M059J (cell line): ENCODE measurements around the gene PREX1. TPM values are rescaled to one million over a fixed set of nuclear protein-coding genes. Genes with fewer than 3 reads are reported as not detected.
A peak's percentile ranks its signal among the peaks of the same experiment; 100 is the strongest.
"Not testable (repeated sequence)": the region's sequence is repeated elsewhere in the genome, so short reads cannot be mapped to it uniquely, and the experiment has no call there.

Experiments used
- DNase-seq: peaks from one replicate; pipeline ENCODE4 v3.0.0-alpha.2; 2012; ENCODE audit warnings: low read depth
- total RNA-seq: library from RNA; depleted of rRNA; stranded (reverse); fragments of >200 nt; shearing (Covaris generic); gene quantifications from 2 replicates; pipeline ENCODE4 v1.2.3, GENCODE V29; 2014; rRNA removed

PREX1 gene, protein sequence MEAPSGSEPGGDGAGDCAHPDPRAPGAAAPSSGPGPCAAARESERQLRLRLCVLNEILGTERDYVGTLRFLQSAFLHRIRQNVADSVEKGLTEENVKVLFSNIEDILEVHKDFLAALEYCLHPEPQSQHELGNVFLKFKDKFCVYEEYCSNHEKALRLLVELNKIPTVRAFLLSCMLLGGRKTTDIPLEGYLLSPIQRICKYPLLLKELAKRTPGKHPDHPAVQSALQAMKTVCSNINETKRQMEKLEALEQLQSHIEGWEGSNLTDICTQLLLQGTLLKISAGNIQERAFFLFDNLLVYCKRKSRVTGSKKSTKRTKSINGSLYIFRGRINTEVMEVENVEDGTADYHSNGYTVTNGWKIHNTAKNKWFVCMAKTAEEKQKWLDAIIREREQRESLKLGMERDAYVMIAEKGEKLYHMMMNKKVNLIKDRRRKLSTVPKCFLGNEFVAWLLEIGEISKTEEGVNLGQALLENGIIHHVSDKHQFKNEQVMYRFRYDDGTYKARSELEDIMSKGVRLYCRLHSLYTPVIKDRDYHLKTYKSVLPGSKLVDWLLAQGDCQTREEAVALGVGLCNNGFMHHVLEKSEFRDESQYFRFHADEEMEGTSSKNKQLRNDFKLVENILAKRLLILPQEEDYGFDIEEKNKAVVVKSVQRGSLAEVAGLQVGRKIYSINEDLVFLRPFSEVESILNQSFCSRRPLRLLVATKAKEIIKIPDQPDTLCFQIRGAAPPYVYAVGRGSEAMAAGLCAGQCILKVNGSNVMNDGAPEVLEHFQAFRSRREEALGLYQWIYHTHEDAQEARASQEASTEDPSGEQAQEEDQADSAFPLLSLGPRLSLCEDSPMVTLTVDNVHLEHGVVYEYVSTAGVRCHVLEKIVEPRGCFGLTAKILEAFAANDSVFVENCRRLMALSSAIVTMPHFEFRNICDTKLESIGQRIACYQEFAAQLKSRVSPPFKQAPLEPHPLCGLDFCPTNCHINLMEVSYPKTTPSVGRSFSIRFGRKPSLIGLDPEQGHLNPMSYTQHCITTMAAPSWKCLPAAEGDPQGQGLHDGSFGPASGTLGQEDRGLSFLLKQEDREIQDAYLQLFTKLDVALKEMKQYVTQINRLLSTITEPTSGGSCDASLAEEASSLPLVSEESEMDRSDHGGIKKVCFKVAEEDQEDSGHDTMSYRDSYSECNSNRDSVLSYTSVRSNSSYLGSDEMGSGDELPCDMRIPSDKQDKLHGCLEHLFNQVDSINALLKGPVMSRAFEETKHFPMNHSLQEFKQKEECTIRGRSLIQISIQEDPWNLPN (N-terminal part only)
- total RNA-seq: 1.5 and 5.2 TPM in 2 replicates

DNA sequence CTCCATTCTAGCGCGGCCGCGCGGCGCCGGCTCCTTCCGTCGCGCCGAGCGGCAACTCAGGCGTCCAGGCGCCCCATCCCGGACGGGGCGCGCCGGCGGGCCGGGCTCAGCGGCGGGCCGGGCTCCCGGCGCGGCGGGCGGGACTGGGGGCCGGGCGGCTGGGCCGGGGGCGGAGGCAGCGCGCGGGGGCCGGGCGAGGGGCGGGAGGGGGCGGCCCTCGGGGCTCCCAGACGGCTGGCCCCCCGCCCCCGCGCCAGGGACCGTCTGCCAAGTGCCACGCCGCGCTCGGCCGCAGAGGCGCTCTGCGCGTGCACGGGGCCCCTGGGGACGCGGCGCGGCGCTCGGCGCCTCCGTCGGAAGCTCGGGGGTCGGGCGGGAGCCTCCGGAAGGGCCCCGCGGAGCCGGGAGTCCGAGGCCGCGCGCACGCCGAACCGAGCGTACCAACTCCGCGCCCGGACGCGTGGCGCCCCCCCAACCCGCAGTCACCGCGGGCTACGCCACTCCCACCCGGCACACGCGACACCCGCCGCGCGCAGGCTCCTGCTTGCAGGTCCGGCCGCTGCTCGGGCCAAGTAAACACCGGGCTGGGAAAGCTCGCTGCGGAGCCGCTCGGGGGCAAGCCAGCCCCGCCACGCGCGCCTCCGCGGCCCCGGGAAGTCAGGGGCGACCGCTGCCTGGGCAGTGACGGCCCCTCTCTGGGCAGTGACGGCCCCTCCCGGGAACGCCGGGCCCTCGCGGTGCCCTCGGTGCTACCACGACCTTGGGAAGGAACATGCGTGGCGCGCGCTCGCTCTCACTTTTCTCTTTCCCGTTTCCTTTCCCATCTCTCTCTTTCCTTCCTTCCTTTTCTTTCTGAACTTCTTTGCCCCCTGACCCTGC lies at the start of gene PREX1:
Gene PREX1, minus strand, starts transcription at position 145 of the 879 bp plus-strand sequence. Its CDS starts 139 bp downstream, at position 6.
- peak; percentile 70 for DNase-seq

GRCh38 chr20:48877304-48877703 lies 49.5 kb upstream of the PREX1 start:
- DNase-seq: no peak

- DNase-seq: peak; percentile 58
Measured at GRCh38 chr20:48875914-48876240, 48.1 kb upstream of the PREX1 start.

- DNase-seq: peak; percentile 46
Measured at GRCh38 chr20:48875233-48875913, 47.6 kb upstream of the PREX1 start.

- DNase-seq: not testable (repeated sequence)
Measured at GRCh38 chr20:48869442-48869841, 41.6 kb upstream of the PREX1 start.

DNA sequence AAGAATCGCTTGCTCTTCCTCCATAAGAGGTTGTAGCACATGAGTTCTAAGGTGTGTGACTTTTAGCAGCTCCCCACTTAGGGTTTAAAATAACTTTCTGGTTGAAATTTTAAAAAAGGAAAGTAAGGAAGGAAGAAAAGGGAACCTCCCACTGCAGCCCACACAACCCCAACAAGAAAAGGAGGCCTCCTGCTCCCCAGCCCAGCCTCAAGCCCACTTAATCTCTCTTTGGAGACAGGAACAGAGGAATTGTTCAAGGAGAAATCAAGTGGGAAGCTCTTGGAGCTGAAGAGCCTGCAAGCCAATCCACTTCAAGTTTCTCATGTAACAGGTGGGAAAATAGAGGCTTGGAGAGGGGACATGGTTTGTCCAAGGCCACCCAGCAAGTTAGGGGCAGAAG lies 39.1 kb upstream of the PREX1 start:
- DNase-seq: no peak

DNA sequence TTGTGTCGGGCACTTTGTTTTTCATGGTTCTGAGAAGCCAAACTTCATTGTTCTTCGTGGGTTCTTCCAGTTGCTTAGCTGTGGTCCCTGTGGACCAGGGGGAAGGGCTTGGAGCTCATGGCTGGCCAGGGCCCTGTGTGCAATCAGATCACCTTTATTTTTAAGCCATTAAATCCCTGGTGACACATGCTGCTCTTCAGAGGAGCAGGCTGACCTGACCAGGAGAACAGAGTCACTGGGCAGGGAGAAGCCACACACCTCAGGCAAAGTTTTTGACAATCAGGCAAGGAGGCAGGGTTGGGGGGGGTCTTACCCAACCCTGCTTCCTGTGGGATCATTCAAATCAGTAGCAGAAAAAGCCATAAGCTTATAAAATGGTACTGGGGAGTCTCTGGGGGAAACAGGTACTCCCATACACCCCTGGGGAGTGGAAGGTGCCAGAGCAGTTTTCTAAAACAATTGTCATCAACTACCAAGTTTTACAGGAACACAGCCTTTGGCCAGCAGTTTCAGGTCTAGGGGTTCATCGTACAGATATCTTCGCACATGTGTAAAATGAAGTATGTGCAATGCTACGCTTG lies 37.0 kb upstream of the PREX1 start:
- no peak for DNase-seq

DNA sequence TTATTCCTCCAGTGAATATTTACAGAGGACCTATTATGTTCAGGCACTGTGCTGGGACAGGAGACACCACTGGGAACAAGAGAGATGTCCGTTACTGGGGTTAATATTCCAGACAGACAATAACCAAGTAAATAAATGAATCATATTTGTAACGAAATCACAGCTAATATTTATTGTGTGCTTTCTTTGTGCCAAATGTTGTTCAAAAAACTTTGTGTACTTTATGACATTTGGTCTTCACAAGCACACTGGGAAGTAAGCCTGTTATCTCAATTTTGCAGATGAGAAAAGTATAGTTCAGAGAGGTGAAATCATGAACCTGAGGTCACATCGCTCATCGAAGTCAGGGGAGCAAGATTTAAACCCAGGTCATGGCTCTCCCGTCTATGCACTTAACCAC lies 36.5 kb upstream of the PREX1 start:
- DNase-seq: no peak

GRCh38 chr20:48862279-48862678 lies 34.5 kb upstream of the PREX1 start:
- DNase-seq: no peak

GRCh38 chr20:48861444-48861843 lies 33.6 kb upstream of the PREX1 start:
- no peak for DNase-seq

DNA sequence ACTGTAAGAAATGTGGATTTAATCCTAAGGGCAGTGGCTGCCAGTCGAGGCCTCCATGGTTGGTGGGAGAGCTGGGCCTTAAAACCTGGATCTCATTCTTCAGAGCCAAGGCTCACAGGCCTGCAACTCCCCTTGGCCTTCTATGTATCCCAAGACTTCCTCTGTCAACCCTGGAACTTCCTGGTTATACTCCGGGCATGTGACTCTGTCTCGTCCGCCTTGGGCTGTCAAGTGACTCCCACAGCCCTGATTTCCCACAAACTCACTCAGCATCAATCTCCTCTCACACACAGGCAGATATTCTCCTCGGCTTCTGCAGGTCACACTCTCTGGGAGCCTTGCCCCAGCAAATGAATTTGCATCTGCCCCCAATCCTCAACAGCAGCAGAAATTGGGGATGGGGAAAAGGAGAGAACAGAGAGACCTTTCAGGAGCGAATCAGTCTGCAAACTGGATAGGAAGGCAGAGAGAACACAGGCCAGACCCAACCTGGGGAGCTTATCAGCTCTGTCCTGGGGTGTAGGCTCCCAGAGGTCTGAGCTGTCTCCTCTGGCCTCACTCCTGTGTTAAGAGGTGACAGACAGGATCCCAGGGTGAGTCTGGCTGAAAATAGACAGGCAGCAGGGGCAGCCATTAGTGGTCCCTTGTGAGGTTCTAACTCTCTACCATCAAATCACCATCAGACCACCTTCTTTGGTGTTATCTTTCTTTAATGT lies 30.4 kb upstream of the PREX1 start:
- no peak for DNase-seq

DNA sequence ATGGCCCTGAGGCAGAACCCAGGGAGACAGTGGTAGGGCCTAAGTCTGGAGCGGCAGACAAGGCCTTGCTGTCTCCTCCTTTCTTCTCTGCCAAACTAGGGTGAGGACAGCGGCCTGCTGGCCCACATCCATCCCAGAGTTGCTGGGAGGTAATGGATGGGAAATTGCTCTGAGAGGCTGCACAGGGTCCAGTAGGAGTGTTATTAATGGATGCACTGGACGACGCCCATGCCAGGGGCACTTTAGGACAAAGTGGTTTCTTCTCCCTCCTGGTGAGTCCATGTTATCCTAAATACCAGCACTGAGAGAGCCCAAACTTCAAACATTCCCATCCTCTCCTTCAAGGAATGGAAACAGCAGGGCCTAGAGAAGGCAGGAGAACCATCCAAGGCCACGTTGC lies 28.3 kb upstream of the PREX1 start:
- peak; percentile 25 for DNase-seq

GRCh38 chr20:48855046-48855445 lies 27.2 kb upstream of the PREX1 start:
- no peak for DNase-seq

DNA sequence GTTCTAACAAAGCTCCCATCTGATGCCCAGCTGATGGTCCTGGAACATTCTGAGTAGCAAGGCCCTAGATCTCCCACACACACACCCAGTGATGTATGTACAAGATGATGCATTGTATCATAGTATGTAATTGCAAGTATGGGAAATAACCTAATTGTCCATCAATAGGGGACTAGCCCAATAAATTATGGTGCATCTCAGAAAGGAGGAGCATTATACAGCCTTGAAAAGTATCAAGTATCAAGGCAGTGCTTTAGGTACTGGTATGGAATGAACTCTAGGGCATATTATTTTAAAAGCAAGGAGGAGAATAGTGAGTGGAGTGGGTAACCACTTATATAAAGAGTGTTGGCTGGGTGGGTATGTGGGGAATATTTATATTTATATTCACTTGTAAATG lies 24.8 kb upstream of the PREX1 start:
- no peak for DNase-seq

DNA sequence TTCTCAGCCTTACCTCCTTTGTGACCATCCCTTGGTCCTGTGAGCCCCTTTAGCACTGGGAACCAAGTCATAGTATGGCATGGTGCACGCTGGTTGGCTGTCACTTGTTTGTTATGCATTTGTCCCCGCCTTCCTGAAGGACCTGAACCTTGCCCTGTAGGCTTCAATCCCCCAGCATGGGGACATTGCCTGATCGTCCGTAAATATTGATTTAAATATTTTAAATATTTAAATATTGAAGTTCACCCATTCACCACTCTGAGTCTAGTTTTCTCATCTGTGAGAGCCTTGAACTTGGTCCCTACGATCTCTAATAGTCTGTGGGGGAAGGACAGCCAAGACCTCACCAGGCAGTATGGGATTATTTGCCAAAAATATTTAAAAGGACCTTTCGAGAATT lies 23.8 kb upstream of the PREX1 start:
- no peak for DNase-seq

DNA sequence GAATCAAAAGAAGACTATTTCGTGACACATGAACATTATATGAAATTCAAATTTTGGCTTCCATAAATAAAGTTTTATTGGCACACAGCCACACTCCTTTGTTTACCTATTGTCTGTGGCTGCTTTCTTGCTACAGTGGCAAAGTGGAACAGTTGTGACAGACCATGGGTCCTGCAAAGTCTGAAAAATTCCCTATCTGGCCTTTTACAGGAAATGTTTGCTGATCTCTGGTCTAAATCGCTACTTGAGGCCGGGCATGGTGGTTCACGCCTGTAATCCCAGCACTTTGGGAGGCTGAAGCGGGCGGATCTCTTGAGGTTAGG lies 23.1 kb upstream of the PREX1 start:
- DNase-seq: no peak

DNA sequence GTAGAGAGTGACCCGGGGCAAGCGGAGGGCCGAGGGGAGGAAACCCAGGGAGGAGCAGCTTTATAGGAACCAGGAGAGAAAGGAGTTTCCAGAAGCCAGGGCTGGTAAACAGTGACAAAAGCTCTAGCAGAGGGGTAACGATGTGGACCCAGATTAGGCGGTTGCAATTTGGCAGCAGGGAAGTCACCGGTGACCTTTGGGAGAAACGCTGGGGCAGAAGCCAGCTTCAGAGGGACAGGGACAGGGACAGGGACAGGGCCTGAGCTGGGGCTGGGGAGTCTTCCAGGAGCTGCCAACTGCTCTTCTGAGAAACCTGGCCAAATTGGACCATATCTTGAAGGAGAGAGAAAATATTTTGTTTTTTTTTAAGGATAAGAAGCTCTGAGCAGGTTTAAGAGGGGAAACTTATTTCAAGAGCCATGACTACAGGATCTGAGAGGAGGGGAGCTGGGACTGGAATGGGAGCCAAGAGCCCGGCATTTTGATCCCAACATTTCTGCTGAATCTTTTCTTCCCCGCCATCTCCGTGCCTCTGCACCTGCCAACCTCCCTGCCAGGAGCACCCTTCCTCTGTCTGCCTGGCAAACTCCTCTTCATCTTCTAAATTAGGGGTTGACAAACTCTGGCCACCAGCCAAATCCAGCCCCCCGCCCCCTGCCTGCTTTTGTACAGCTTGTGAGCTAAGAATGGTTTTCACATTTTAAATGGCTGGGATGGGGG lies 22.6 kb upstream of the PREX1 start:
- DNase-seq: no peak

DNA sequence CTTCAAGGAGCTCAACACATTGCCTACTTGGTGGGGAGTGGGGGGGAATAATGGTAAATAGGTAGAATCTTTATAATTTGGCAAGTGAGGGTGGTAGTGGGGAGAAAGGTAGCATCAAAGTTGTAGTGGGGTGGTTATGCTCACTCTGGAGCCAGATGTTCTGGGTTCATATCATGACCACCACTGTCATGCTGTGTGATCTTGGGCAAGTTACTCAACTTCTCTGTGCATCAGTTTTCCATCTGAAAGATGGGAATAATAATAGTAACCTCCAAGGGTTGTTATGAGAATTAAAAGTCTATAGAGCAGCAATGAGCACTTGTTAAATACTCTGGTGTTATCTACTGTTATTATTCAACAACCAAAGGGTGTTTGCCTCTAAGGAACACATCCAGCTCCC lies 22.0 kb upstream of the PREX1 start:
- no peak for DNase-seq

GRCh38 chr20:48849299-48849698 lies 21.5 kb upstream of the PREX1 start:
- DNase-seq: no peak
